Amniotic epithelial cell (primary cell): ENCODE results near the gene WIPI1.
"Not testable (repeated sequence)": the region's sequence is repeated elsewhere in the genome, so short reads cannot be mapped to it uniquely, and the experiment has no call there.

Experiments
- DNase-seq: peaks from one replicate; pipeline ENCODE4 v3.0.0-alpha.2; 2010; ENCODE audit warnings: low read depth

The WIPI1 gene

GRCh38 chr17:68413597-68414560 is 43.4 kb downstream of the WIPI1 start:
- DNase-seq, result peak; percentile 33

GRCh38 chr17:68407656-68408055 is 49.6 kb downstream of the WIPI1 start:
- DNase-seq, result not testable (repeated sequence)

DNA sequence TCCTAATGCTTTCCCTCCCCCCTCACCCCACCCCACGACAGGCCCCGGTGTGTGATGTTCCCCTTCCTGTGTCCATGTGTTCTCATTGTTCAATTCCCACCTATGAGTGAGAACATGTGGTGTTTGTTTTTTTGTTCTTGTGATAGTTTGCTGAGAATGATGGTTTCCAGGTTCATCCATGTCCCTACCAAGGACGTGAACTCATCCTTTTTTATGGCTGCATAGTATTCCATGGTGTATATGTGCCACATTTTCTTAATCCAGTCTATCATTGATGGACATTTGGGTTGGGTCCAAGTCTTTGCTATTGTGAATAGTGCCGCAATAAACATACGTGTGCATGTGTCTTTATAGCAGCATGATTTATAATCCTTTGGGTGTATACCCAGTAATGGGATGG is 53.5 kb downstream of the WIPI1 start:
- DNase-seq, result not testable (repeated sequence)

DNA sequence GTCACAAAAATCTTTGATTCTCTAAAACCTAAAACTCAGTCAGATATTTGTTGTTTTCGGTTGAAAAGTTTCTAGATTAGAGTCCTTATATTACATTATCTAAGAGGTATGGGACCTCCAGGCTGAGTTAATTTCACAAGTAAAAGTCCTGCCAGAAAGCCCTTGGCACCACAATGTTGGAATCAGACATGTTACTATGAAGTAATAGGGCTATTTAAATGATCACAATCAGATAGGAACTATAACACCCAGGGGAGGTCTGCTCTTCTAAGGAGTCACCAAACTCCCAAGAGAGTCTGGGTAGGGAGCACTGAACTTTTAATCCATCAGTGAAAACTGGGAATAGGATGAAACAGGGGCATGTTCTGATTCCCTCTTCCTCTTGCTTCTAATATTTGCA is 54.2 kb downstream of the WIPI1 start:
- DNase-seq, result no peak

GRCh38 chr17:68401288-68401687 is 56.0 kb downstream of the WIPI1 start:
- DNase-seq, result no peak

GRCh38 chr17:68400404-68400735 is 56.9 kb downstream of the WIPI1 start:
- DNase-seq, result no peak

DNA sequence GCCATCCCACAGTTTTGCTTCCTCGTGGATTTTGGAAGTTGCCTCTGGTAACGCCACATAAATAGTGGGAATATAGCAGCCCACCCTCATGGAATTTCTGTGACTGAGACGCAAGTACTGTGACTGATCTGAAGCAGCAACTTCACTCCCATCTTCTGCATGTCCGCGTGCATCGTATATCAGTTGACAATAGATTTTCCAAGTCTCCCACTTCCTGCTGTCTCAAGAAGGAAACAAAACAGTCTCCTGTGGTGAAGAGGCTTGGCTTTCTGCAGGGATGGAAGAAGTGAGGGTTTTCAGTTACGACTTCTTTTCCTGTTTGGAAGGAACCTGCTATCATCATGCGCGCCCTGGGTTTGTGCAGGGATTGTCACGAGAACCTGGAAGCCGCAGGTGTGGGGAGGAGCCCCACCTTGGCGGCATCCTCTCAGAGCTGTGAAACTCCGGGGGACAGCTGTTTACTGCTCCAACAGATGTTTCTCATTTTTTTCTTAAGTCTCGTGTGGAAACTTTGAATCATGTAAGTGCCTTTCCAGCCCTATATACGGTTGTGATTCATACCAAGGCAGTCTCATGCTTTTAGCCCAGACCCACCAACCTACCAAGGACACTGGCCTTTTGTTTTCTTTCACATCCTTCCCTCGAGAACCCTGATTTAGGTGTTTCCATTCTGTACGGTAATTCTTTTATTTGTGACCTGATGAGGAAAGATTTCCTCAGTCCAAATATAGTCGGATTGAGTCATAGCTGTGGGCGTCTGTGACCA is 57.5 kb downstream of the WIPI1 start:
- peak; percentile 69 for DNase-seq

DNA sequence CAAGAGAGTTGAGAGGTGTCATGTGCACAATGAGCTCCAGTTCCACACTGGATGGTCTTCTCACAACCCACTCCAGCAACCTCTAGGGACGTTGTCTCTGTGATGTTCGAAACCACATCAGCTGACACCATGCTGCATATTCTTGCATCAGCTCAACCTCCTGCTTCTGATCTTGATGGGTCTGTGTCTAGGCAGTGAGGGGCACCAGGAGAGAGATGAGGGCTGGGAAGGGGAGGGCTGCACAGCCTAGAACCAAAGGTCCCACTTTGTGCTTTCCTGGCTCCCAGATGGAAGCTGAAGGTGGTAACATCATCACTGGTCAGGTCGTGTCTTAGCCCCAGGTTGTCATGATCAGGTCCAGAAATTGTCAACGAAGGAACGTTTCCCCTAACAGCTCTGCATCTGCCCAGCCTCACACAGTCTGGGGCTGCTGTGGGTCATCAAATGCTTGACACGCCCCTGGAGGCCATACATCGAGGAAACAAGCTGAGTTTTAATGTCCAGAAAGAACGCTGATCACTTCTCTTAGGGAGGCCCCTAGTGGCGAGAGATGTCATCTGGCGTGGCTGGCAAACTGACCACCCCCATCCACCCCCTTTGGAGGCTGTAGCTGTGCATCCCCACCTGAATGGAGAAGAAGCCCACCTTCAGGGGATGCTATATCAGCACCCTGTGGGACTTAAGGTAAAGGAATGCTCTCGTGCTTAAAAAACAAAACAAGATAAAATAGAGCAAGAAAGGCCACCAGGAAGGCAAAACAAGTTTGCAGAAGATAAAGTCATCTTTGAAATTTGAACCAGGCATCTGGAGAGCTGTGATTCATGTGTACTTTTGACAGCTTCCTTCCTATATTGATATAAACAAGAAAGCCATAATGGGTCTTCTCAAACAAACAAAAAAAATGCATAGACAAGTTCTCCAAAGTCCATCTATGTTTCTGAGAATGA is 58.3 kb downstream of the WIPI1 start:
- peak; percentile 76 for DNase-seq

DNA sequence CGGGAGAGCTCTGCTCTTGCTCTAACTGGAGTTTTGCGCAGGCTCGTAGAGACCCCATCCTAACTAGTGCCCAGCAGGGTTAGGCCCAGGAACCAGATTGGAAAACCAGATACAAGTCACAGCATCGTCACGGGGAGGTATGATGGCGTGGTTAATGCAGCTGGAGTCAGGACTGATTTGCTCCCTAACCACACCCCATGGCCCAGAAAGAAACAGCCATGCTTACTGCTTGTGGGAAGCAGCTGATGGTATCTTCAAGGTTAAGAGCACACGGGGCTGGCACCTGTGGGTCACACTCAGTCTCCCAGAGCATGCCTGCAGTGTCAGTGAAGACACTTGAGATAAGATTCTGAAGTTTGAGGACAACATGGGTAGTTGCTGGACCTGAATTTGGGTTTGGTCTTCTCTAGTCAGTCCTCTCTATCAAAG is 60.2 kb downstream of the WIPI1 start:
- no peak for DNase-seq

- no peak for DNase-seq
These were observed 60.8 kb downstream of the WIPI1 start for GRCh38 chr17:68396226-68397107.

DNA sequence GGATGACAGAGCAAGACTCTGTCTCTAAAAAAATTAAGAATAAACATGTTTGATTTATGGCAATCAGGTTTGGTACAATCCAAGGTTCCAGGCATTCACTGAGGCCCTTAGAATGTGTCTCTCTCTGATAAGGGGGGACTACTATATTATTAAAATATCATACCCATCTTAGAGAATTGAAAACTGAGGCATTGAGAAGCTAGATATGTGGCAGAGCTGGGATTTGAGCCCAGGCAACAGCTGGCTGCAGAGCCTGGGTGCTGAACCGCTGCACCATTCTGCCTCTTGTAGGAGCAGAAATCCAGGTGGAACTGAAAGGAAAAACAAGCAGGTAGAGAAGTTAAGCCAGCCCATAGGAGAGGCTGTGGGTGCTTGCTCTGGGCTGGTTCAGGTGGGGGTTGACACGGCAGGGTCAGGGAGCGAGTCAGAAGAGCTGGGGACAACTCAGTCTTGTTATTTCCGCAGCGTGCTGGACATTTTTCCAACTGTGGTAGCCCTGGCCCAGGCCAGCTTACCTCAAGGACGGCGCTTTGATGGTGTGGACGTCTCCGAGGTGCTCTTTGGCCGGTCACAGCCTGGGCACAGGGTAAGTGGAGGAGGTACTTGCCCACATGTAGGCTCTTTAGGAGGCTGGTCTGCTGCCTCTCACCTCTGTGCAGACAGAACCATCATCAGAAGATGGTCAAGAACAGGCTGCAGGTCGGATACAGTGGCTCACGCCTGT is 62.5 kb downstream of the WIPI1 start:
- DNase-seq, result no peak

- DNase-seq, result no peak
These were observed 65.6 kb downstream of the WIPI1 start for GRCh38 chr17:68391561-68392268.

- DNase-seq, result no peak
These were observed 66.3 kb downstream of the WIPI1 start for GRCh38 chr17:68390888-68391545.

DNA sequence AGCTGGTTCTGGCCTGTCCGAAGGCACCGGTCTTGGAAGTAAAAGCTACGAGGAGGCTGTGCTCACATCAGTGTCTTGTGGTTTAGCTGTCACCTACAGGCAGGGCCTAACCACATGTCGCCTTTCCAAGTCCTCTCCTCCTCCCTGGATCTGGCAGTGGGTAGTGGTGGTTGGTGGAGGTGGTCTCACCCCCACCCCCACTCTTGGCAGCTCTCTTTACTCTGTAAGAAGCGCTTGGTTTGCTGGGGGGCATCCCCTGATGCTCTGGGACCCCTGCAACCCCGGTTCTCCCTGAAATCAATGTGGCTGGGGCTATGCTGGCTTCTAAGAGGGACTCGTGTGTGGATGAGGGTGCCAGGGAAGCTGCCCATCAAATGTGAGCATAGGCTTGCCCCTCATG is 68.3 kb downstream of the WIPI1 start:
- no peak for DNase-seq

GRCh38 chr17:68387435-68388218 is 69.7 kb downstream of the WIPI1 start:
- no peak for DNase-seq

- DNase-seq, result no peak
These were observed 71.6 kb downstream of the WIPI1 start for GRCh38 chr17:68385490-68386215.

GRCh38 chr17:68384941-68385340 is 72.4 kb downstream of the WIPI1 start:
- no peak for DNase-seq

- DNase-seq, result no peak
These were observed 72.8 kb downstream of the WIPI1 start for GRCh38 chr17:68384471-68384870.
